K562 (cell line): ENCODE data around the gene PUM1. TPM values are rescaled to one million over a fixed set of nuclear protein-coding genes. Genes with fewer than 3 reads are reported as not detected.

ENCODE experiments used
- BCOR ChIP-seq: fragments of 450-650 bp; IDR thresholded peaks from 2 replicates; pipeline ENCODE4 v1.6.1; 2016
- HCFC1 ChIP-seq: IDR thresholded peaks from 2 replicates; pipeline ENCODE4 v1.6.1; 2012; ENCODE audit warnings: low read depth, low read length, improper control_type of control experiment
- HDAC2 ChIP-seq: fragments of 450-650 bp; IDR thresholded peaks from 2 replicates; pipeline ENCODE4 v1.6.1; 2016; ENCODE audit warnings: mild to moderate bottlenecking
- MTA1 ChIP-seq: fragments of 450-650 bp; IDR thresholded peaks from 2 replicates; pipeline ENCODE4 v1.6.1; 2017; ENCODE audit warnings: borderline replicate concordance
- NR1H2 ChIP-seq: sonication (generic); formaldehyde crosslinking; IDR thresholded peaks from 2 replicates; pipeline ENCODE4 v1.4.0; 2020; ENCODE audit warnings: mild to moderate bottlenecking, missing genetic modification reagents
- PML ChIP-seq: IDR thresholded peaks from 2 replicates; pipeline ENCODE4 v1.6.1; 2012; ENCODE audit warnings: low read length, inconsistent platforms
- PTRF ChIP-seq: fragments of 450-650 bp; IDR thresholded peaks from 2 replicates; pipeline ENCODE4 v1.6.1; 2016; ENCODE audit warnings: mild to moderate bottlenecking, missing genetic modification characterization, missing compliant biosample characterization
- RAD21 ChIP-seq, 2 experiments: fragments of 250-450 bp in 1 of 2; fragments of 450-650 bp in 1 of 2; sonication (Bioruptor Pico) in 1 of 2; formaldehyde crosslinking in 1 of 2; IDR thresholded peaks in 1 of 2; conservative IDR thresholded peaks in 1 of 2; 2 replicates each; pipeline versions ENCODE4 v1.4.0 to v1.8.0; 2020 to 2022; ENCODE audit warnings: mild to moderate bottlenecking in 2 of 2, moderate library complexity in 1 of 2
- RBM15 ChIP-seq: fragments of 200-400 bp; formaldehyde crosslinking; IDR thresholded peaks from 2 replicates; pipeline ENCODE4 v1.6.1; 2018; ENCODE audit warnings: mild to moderate bottlenecking, low read length, moderate library complexity; ENCODE audit not compliant: insufficient read depth
- RFX7 ChIP-seq: fragments of 250-450 bp; sonication (Bioruptor Pico); IDR thresholded peaks from 2 replicates; pipeline ENCODE4 v1.5.1; 2021; ENCODE audit warnings: mild to moderate bottlenecking
- STAG1 ChIP-seq: sonication (generic); formaldehyde crosslinking; IDR thresholded peaks from 2 replicates; pipeline ENCODE4 v1.5.0; 2020; ENCODE audit warnings: missing genetic modification reagents, borderline replicate concordance
- YY1 ChIP-seq, 3 experiments: IDR thresholded peaks; 2 replicates each; pipeline ENCODE4 v1.6.1; 2011; ENCODE audit warnings: low read length in 2 of 3, mild to moderate bottlenecking in 2 of 3, moderate library complexity in 2 of 3, borderline replicate concordance in 1 of 3, control low read depth in 1 of 3, low read depth in 1 of 3; ENCODE audit not compliant: insufficient read depth in 3 of 3, insufficient replicate concordance in 2 of 3, control insufficient read depth in 1 of 3, insufficient read length in 1 of 3; ENCODE audit errors: extremely low read depth in 1 of 3
- polyA plus RNA-seq, 8 experiments: library from polyadenylated mRNA; depleted of rRNA in 4 of 8; stranded (reverse) in 5 of 8; unstranded in 3 of 8; fragments of >200 nt; fragmentation: Nextera tagmentation in 2 of 8; fragmentation: Illumina TruSeq in 1 of 8; extraction: Ambion mirVana in 2 of 8; extraction: Trizol in 1 of 8; gene quantifications; 2 replicates each; pipeline versions ENCODE4 v1.2.1 to v1.2.3, GENCODE V29; 2011 to 2014; ENCODE audit warnings: inconsistent platforms in 1 of 8, missing spikeins in 1 of 8
- total RNA-seq, 7 experiments: library from RNA; depleted of rRNA in 6 of 7; stranded (reverse); fragments of >200 nt in 6 of 7; fragmentation: Illumina TruSeq in 2 of 7; extraction: Trizol in 2 of 7; gene quantifications; 2 replicates each; pipeline versions ENCODE4 v1.2.1 to v1.2.3, GENCODE V29; 2011 to 2021; ENCODE audit warnings: low replicate concordance in 1 of 7
- TF ChIP-seq, protein P1 (sequence below), 2 experiments: IDR thresholded peaks; 2 replicates each; pipeline ENCODE4 v1.6.1; 2012; ENCODE audit warnings: improper control_type of control experiment in 2 of 2, low read depth in 2 of 2, low read length in 2 of 2, borderline replicate concordance in 1 of 2
- TF ChIP-seq, protein P2 (sequence below), 2 experiments: fragments of 200-800 bp in 1 of 2; sonication (Bioruptor generic) in 1 of 2; sonication (generic) in 1 of 2; formaldehyde crosslinking in 1 of 2; IDR thresholded peaks in 1 of 2; conservative IDR thresholded peaks in 1 of 2; 2 replicates each; pipeline versions ENCODE4 v1.5.0 to v1.6.1; 2016 to 2020; ENCODE audit warnings: missing compliant biosample characterization in 1 of 2, missing genetic modification characterization in 1 of 2, missing genetic modification reagents in 1 of 2
- TF ChIP-seq, protein P3 (sequence below), 2 experiments: fragments of 450-650 bp; conservative IDR thresholded peaks; 2 replicates each; pipeline ENCODE4 v1.6.1; 2017; ENCODE audit warnings: mild to moderate bottlenecking in 2 of 2, moderate library complexity in 2 of 2
- TF ChIP-seq, protein P4 (sequence below), 3 experiments: fragments of 200-800 bp in 1 of 3; sonication (Bioruptor generic) in 1 of 3; sonication (generic) in 1 of 3; formaldehyde crosslinking in 1 of 3; IDR thresholded peaks; 2 replicates each; pipeline versions ENCODE4 v1.6.1 to v1.8.0; 2016 to 2022; ENCODE audit warnings: mild to moderate bottlenecking in 2 of 3, missing compliant biosample characterization in 2 of 3, missing genetic modification characterization in 2 of 3, missing genetic modification reagents in 1 of 3
- TF ChIP-seq, protein P5 (sequence below): fragments of 450-650 bp; IDR thresholded peaks from 2 replicates; pipeline ENCODE4 v1.6.1; 2016

PUM1 gene
- total and polyA plus RNA-seq, 9 of the 15 experiments (the other 6 are each of a cell fraction or from before 2014, with no cell fraction given) = 37.7 to 104 (median 55.7) TPM

DNA sequence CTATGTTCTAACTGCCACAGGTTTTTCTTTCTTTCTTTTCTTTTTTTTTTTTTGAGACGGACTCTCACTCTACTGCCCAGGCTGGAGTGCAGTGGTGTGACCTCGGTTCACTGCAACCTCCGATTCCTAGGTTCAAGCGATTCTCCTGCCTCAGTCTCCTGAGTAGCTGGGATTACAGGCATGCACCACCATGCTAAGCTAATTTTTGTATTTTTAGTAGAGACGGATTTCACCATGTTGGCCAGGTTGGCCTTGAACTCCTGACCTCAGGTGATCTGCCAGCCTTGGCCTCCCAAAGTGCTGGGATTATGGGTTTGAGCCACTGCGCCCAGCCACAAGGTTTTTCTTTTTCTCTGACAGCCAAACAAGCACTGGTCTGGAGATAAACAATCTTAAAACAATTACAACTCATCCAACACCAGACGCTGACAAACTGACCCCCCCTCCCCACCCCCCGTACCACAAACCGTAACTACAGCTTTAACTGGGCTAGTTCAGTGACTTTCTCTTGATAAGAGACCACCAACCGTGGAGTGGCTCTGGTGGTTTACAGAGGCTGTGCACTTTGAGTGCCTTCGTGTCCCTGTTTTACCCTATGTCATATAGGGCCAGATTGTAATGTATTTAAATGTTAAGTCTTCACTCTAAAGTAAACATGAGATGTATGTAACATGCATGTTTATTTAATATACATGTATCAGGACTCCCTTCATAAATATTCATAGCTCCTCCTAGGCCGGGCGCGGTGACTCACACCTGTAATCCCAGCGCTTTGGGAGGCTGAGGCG is 19.5 kb upstream of the PUM1 start (continued):
- TF ChIP-seq, protein P1, sequence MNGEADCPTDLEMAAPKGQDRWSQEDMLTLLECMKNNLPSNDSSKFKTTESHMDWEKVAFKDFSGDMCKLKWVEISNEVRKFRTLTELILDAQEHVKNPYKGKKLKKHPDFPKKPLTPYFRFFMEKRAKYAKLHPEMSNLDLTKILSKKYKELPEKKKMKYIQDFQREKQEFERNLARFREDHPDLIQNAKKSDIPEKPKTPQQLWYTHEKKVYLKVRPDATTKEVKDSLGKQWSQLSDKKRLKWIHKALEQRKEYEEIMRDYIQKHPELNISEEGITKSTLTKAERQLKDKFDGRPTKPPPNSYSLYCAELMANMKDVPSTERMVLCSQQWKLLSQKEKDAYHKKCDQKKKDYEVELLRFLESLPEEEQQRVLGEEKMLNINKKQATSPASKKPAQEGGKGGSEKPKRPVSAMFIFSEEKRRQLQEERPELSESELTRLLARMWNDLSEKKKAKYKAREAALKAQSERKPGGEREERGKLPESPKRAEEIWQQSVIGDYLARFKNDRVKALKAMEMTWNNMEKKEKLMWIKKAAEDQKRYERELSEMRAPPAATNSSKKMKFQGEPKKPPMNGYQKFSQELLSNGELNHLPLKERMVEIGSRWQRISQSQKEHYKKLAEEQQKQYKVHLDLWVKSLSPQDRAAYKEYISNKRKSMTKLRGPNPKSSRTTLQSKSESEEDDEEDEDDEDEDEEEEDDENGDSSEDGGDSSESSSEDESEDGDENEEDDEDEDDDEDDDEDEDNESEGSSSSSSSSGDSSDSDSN (IDR thresholded peaks at IDR 0.05; ENCODE audit: borderline replicate concordance in 1 of 2, low read depth in 2 of 2, low read length in 2 of 2) = no peak
- TF ChIP-seq PML (0 out of 2 replicates have a peak, but pooled peaks have one; percentile 26), PTRF (tag) (no peak), RFX7 (CRISPR knock-in tag) (no peak), YY1 (IDR thresholded peaks at IDR 0.05; ENCODE audit: borderline replicate concordance in 1 of 3, control insufficient read depth in 1 of 3, extremely low read depth in 1 of 3, insufficient read depth in 3 of 3, insufficient read length in 1 of 3, insufficient replicate concordance in 2 of 3, low read depth in 1 of 3, low read length in 2 of 3) (no peak), RBM15 (no peak), HCFC1 (no peak), MTA1 (0 out of 2 replicates have a peak, but pooled peaks have one; percentile 47), HDAC2 (0 out of 2 replicates have a peak, but pooled peaks have one; percentile 16), STAG1 (CRISPR knock-in tag) (no peak), BCOR (peak; percentile 63; the same call in 1 of the 2 replicates), RAD21 (CRISPR knock-in tag; conservative IDR thresholded peaks at IDR 0.05 in 1 of 2, IDR thresholded peaks at IDR 0.05 in 1 of 2) (peak in 1 of 2 experiments; percentile 16; a peak in 2 of 4 replicates), NR1H2 (CRISPR knock-in tag) (no peak)
- TF ChIP-seq, protein P2, sequence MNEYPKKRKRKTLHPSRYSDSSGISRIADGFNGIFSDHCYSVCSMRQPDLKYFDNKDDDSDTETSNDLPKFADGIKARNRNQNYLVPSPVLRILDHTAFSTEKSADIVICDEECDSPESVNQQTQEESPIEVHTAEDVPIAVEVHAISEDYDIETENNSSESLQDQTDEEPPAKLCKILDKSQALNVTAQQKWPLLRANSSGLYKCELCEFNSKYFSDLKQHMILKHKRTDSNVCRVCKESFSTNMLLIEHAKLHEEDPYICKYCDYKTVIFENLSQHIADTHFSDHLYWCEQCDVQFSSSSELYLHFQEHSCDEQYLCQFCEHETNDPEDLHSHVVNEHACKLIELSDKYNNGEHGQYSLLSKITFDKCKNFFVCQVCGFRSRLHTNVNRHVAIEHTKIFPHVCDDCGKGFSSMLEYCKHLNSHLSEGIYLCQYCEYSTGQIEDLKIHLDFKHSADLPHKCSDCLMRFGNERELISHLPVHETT (CRISPR knock-in tag; conservative IDR thresholded peaks at IDR 0.05 in 1 of 2, IDR thresholded peaks at IDR 0.05 in 1 of 2) = no peak
- TF ChIP-seq, protein P3, sequence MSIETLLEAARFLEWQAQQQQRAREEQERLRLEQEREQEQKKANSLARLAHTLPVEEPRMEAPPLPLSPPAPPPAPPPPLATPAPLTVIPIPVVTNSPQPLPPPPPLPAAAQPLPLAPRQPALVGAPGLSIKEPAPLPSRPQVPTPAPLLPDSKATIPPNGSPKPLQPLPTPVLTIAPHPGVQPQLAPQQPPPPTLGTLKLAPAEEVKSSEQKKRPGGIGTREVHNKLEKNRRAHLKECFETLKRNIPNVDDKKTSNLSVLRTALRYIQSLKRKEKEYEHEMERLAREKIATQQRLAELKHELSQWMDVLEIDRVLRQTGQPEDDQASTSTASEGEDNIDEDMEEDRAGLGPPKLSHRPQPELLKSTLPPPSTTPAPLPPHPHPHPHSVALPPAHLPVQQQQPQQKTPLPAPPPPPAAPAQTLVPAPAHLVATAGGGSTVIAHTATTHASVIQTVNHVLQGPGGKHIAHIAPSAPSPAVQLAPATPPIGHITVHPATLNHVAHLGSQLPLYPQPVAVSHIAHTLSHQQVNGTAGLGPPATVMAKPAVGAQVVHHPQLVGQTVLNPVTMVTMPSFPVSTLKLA (conservative IDR thresholded peaks at IDR 0.05) = peak in 1 of 2 experiments; percentile 51; a peak in 1 of 4 replicates
- TF ChIP-seq, protein P4, sequence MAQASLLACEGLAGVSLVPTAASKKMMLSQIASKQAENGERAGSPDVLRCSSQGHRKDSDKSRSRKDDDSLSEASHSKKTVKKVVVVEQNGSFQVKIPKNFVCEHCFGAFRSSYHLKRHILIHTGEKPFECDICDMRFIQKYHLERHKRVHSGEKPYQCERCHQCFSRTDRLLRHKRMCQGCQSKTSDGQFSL (CRISPR knock-in tag; IDR thresholded peaks at IDR 0.05) = no peak
- TF ChIP-seq, protein P4 (tag; IDR thresholded peaks at IDR 0.05) = no peak; a peak in 1 of 4 replicates
- TF ChIP-seq, protein P5, sequence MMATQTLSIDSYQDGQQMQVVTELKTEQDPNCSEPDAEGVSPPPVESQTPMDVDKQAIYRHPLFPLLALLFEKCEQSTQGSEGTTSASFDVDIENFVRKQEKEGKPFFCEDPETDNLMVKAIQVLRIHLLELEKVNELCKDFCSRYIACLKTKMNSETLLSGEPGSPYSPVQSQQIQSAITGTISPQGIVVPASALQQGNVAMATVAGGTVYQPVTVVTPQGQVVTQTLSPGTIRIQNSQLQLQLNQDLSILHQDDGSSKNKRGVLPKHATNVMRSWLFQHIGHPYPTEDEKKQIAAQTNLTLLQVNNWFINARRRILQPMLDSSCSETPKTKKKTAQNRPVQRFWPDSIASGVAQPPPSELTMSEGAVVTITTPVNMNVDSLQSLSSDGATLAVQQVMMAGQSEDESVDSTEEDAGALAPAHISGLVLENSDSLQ = peak; percentile 62
